ENCODE results near the gene SPIB.

SPIB gene

GRCh38 chr19:50378169-50378862 lies 40.4 kb upstream of the SPIB start:
- Mint-ChIP-seq H3K36me3 (ENCODE audit: low read depth) (peaks cover 30% of the 10 kb centered on the region), H3K4me1 (peaks cover 3% of the 10 kb centered on the region), H3K4me3 (no peak overlapping the region), H3K27me3 (ENCODE audit: low read depth, poor library complexity) (no peaks in the 10 kb centered on the region), H3K27ac (no peak overlapping the region), H3K9me3 (no peaks in the 10 kb centered on the region)
- TF ChIP-seq CTCF (IDR thresholded peaks at IDR 0.05) = no peak
- no peak for DNase-seq

GRCh38 chr19:50378863-50379236 lies 39.9 kb upstream of the SPIB start:
- Mint-ChIP-seq H3K27me3 (ENCODE audit: low read depth, poor library complexity) (no peaks in the 10 kb centered on the region), H3K4me3 (no peak overlapping the region), H3K36me3 (ENCODE audit: low read depth) (peaks cover 30% of the 10 kb centered on the region), H3K27ac (no peak overlapping the region), H3K9me3 (no peaks in the 10 kb centered on the region), H3K4me1 (peaks cover 8% of the 10 kb centered on the region)
- no peak for TF ChIP-seq CTCF (IDR thresholded peaks at IDR 0.05)
- DNase-seq = no peak

GRCh38 chr19:50379602-50380001 lies 39.1 kb upstream of the SPIB start:
- no peak for DNase-seq
- peaks cover 14% of the 10 kb centered on the region for H3K4me1 Mint-ChIP-seq
- H3K36me3 Mint-ChIP-seq (ENCODE audit: low read depth) = peaks cover 31% of the 10 kb centered on the region
- no peak overlapping the region for H3K4me3 Mint-ChIP-seq
- no peaks in the 10 kb centered on the region for H3K9me3 Mint-ChIP-seq
- no peak overlapping the region for H3K27ac Mint-ChIP-seq
- H3K27me3 Mint-ChIP-seq (ENCODE audit: low read depth, poor library complexity) = no peaks in the 10 kb centered on the region
- no peak for TF ChIP-seq CTCF (IDR thresholded peaks at IDR 0.05)

- no peaks in the 10 kb centered on the region for H3K9me3 Mint-ChIP-seq
- H3K36me3 Mint-ChIP-seq (ENCODE audit: low read depth) = peaks cover 36% of the 10 kb centered on the region
- no peak overlapping the region for H3K27ac Mint-ChIP-seq
- H3K4me3 Mint-ChIP-seq = no peak overlapping the region
- peaks cover 19% of the 10 kb centered on the region for H3K4me1 Mint-ChIP-seq
- no peak for DNase-seq
- no peaks in the 10 kb centered on the region for H3K27me3 Mint-ChIP-seq (ENCODE audit: low read depth, poor library complexity)
- no peak for TF ChIP-seq CTCF (IDR thresholded peaks at IDR 0.05)
Observed at GRCh38 chr19:50380137-50380536, 38.6 kb upstream of the SPIB start.

GRCh38 chr19:50380751-50381151 lies 38.0 kb upstream of the SPIB start:
- Mint-ChIP-seq H3K4me1 (peaks cover 24% of the 10 kb centered on the region), H3K36me3 (ENCODE audit: low read depth) (peaks cover 39% of the 10 kb centered on the region), H3K9me3 (no peaks in the 10 kb centered on the region), H3K27me3 (ENCODE audit: low read depth, poor library complexity) (no peaks in the 10 kb centered on the region), H3K4me3 (no peak overlapping the region), H3K27ac (no peak overlapping the region)
- no peak for DNase-seq
- no peak for TF ChIP-seq CTCF (IDR thresholded peaks at IDR 0.05)
